CD4-positive, alpha-beta T cell treated with Interleukin-1 beta for 1 hour (primary cell): Measurements from ENCODE around the gene CLTCL1.
"Not testable (repeated sequence)": the region's sequence is repeated elsewhere in the genome, so short reads cannot be mapped to it uniquely, and the experiment has no call there.

ENCODE experiments used
- DNase-seq, 2 donors: peaks; one replicate each; pipeline ENCODE4 v3.0.0-alpha.2; 2020 to 2022

CLTCL1 gene

DNA sequence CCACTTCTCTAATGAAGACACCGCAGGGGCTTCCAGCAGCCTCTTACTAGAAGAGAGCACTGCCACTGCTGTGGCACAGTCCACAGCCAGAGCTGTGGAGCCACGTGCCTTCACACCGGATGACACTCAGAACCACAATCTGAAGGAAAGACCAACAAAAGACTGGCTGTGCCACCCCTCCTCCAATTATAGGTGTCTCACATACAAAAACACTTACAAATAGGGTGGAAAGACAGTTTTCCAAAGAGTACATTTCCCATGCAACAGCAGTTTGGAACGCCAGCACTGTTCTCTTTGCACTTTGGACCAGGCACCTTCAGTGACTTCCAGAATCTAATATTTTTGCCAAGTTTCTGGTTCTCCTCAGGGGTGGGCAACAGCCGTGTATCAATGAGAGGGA lies 74.9 kb downstream of the CLTCL1 start:
- DNase-seq: no peak

DNA sequence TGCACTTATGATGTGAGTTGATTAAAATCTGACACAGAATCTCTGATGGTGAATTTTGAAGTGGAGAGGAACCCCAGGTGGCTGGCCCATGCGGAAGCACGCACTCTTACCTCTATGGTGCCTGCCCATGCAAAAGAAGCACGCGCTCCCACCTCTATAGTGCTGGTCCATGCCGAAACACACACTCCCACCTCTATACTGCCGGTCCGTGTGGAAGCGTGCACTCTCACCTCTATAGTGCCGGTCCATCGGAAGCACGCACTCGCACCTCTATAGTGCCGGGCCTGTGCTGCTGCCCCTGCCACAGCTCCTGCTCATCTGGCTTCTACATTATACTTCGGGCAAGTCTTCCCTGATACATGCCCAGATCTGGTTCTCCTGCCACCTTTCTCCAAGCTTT lies 76.2 kb downstream of the CLTCL1 start:
- DNase-seq: no peak

DNA sequence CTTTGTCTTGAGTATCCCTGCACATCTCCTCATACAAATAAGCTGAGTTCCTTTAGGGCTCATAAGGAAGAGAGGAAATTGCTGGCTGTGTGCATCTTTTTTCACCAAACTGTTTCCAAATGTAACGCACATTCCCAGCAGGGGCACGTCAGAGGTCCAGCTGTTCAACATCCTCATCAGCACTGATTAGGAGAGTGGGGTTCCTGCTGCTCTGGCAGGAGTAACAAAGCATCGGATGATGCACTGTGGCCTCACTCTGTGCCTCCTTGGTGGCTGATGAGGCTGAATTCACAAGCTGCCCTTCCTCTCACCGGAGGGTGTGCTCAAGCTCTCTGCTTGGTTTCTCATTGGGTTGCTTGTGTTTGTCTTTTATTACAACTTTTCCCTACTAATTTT lies 77.4 kb downstream of the CLTCL1 start:
- no peak for DNase-seq

DNA sequence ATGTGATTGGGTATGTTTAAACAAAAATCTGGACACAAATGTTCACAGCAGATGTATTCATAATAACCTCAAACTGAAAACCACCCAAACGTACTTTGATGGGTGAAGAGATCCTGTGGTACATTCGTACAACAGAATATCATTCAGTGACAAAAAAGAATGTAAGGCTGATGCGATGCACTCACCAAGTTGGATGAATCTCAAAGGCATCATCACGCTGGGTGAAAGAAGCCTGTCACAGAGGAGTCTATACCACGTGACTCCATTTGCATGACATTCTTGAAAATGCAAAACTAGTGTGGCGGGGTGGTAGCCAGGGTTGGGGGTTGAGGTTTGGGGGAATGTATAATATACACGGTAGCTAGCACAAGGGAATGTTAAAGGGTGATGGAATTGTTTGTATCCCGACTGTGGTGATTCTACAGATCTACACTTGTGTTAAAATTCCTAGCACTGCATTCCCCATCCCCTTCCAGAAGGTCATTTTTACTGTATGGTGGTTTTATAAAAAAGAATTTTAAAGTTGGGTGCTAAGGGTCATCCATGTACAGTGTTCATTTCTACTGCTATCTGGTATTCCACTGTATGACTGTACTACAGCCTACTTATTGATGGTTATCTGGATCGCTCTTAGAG lies 78.0 kb downstream of the CLTCL1 start:
- DNase-seq: no peak

- DNase-seq: no peak
Observed at GRCh38 chr22:19213001-19213400, 78.5 kb downstream of the CLTCL1 start.

DNA sequence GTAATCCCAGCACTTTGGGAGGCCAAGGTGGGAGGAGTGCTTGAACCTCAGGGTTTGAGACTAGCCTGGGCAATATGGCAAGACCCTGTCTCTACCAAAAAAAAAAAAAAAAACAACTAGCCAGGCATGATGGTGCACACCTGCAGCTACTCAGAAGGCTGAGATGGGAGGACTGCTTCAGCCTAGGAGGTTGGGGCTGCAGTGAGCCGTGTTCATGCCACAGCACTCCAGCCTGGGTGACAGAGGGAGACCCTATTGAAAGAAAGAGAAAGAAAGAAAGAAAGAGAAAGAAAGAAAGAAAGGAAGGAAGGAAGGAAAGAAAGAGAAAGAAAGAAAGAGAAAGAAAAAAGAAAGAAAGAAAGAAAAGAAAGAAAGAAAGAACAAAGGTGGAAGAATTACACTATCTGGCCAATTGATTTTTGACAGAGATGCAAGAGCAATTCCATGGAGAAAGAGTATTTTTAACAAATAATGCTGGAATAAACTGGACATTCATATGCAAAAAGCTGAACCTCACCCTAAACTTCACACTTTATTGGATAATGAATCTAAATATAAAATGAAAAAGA lies 79.1 kb downstream of the CLTCL1 start:
- DNase-seq: no peak

- no peak for DNase-seq
Observed at GRCh38 chr22:19210188-19210587, 81.3 kb downstream of the CLTCL1 start.

DNA sequence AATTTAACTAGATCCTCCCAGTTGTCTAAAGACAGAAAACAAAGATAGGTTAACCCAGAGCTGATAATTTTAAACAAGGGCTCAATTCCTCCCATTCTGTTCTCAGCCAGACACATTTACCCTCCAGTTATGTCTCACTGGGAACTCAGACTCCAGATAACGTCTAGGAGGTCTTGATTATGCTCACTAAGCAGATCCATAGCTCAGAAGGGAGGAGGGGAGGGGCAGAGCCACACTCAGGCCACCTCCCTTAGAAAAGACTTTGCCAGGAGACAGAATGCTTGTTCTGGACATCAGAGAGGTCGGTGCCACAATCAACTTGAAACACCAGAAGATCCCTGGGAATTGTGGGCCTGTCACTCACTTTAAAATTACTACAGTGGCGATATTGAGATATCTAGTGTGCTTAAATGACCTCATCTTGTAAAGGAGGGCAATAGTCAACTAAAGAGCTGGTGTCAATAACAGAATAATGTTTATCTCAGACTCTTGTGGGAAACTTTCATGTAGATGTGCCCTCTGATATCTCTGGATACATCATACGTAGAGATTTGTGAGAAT lies 83.2 kb downstream of the CLTCL1 start:
- no peak for DNase-seq

- no peak for DNase-seq
Observed at GRCh38 chr22:19207884-19208283, 83.6 kb downstream of the CLTCL1 start.

- no peak for DNase-seq
Observed at GRCh38 chr22:19207401-19207808, 84.1 kb downstream of the CLTCL1 start.

- DNase-seq: no peak
Observed at GRCh38 chr22:19206287-19206686, 85.2 kb downstream of the CLTCL1 start.

GRCh38 chr22:19204640-19205039 lies 86.9 kb downstream of the CLTCL1 start:
- DNase-seq: no peak

DNA sequence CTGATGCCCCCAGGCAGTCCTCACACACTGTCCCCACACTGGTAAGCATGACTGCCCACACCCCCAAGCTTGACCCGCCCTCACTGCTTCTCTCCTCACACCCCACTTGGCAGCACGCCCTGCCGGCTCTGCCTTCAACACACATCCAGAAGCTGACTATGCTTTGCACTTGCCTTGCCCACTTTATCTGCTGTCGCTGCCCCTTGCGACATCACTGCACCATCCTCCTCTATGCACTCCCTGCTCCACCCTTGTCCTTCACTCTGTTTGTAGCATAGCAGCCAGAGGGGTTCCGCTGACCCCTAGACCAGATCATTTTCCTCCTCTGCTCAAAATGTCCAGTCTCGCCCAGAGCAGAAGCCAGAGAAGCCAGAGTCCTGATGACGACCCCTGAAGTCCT lies 87.7 kb downstream of the CLTCL1 start:
- no peak for DNase-seq

DNA sequence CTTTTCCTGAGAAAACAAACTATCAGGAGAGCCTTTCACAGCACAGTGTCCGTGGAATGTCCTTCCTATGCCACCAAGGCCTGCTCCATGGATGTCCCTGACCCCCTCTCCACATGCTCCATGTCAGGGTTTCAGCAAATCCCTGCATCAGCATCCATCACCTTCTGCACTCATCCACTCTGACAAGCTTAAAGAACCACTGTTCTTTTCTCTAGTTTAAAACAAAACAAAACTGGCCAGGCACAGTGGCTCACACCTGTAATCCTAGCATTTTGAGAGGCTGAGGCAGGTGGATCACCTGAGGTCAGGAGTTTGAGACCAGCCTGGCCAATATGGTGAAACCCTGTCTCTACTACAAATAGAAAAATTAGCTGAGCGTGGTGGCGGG lies 88.7 kb downstream of the CLTCL1 start:
- DNase-seq: not testable (repeated sequence)

GRCh38 chr22:19201869-19202798 lies 89.4 kb downstream of the CLTCL1 start:
- DNase-seq: no peak

GRCh38 chr22:19201130-19201868 lies 90.2 kb downstream of the CLTCL1 start:
- DNase-seq: no peak

- no peak for DNase-seq
Observed at GRCh38 chr22:19199479-19199878, 92.0 kb downstream of the CLTCL1 start.

DNA sequence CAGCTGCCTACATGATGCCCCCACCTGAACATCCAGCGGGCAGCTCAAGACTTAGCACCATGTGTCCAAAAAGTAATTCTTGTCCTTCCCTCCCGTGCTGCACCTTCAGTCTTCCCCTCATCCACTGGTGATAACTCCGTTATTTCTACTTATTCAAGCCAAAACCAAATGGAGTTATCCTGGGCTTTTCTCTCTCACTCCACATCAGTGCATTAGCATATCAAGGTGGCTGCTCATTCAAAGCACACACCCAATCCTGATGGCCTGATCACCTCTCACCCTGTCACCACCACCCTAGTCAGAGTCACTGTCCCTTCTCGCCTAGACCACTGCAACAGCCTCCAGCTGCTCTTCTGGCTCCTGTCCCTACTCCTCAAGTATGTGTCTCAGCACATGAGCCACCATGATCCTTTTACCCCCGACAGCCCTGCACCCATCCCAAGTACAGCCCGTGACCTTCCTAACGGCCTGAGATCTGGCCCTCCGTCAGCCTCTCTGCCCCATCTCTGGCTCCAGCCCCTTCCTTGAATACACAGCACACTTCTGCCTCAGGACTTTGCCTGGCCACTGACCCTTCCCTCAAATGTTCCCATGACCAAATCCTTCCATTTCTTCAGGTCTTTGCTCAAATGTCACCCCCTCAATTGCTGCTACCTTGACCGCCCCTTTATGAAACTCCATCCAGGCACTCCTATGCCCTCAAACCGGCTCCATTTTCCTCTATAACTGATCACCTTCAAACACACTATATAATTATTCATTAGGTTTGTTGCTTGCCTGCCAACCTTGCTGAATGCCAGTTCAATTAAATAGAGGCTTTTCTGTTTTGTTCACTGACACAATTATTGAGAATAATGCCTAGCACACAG lies 93.3 kb downstream of the CLTCL1 start:
- DNase-seq: no peak

GRCh38 chr22:19196841-19197612 lies 94.5 kb downstream of the CLTCL1 start:
- no peak for DNase-seq

DNA sequence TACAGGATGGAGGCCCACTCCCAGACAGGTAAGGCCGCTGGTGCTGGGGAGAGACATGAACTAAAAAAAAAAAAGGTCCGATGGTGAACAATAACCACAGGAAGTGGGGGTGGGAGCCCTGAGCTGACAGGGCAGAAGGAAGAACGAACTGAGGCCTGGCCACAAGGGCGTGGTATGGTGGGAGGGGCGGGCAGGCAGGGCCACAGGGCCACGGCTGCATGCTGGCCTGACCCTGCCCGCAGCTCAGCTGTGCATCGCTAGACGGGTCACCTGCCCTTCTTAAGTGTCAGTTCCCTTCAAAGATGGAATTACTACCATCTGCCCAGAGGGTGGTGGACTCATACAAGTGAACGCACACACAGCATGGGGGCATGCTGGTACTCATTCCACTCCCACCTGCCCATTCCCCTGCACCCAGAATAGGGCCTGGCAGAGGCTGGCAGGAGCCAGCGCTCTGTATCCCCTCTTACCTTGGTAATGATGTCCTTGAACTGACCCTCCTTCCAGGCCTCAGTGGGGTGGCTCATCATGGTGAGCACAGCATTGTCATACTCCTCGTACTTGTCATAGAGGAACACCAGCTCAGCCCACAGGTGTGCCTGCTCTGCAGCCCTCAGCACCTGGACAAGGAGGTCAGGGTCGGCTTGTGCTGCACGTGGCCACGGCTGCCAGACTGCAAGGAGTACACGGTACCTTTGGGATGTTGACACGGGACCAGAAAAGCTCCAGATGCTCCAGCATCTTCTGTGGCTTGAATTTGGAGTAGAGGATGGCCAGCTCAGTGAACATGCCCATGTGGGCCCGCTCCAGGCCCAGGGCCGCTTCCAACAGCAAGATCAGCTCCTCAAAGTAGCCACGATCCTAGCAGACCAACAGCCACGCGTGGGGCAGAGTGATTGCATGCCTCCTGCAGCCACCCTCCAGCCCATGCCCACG lies 95.5 kb downstream of the CLTCL1 start:
- no peak for DNase-seq
